H1 (cell line): ENCODE data around the gene ABCC6.

Experiments used
- EZH2 ChIP-seq: fragments of 200-600 bp; sonication (generic); IDR thresholded peaks from 2 replicates; pipeline ENCODE4 v1.7.1; 2012; ENCODE audit warnings: low read depth, mild to moderate bottlenecking, moderate library complexity, low read length, inconsistent platforms; ENCODE audit not compliant: severe bottlenecking
- POLR2A ChIP-seq, 2 experiments: IDR thresholded peaks; 1 replicate in 1 of 2; 2 replicates in 1 of 2; pipeline ENCODE4 v1.6.1; 2011; ENCODE audit warnings: low read depth in 2 of 2, low read length in 2 of 2, mild to moderate bottlenecking in 2 of 2; ENCODE audit errors: control extremely low read depth in 1 of 2
- RNF2 ChIP-seq: fragments of 200-900, 300-1000 bp; sonication (generic); IDR thresholded peaks from 2 replicates; pipeline ENCODE4 v1.7.1; 2016; ENCODE audit warnings: borderline replicate concordance, low read depth, mild to moderate bottlenecking, antibody characterized with exemption, low read length; ENCODE audit not compliant: poor library complexity, severe bottlenecking; ENCODE audit errors: missing control alignments
- SP2 ChIP-seq: IDR thresholded peaks from 2 replicates; pipeline ENCODE4 v1.6.1; 2012; ENCODE audit warnings: mild to moderate bottlenecking, low read length, inconsistent platforms
- TF ChIP-seq, protein P1 (sequence below), 3 experiments: IDR thresholded peaks; 1 replicate in 2 of 3; 2 replicates in 1 of 3; pipeline versions ENCODE4 v1.5.1 to v1.6.1; 2011; ENCODE audit warnings: low read length in 3 of 3, mild to moderate bottlenecking in 3 of 3, inconsistent platforms in 2 of 3, low read depth in 1 of 3, moderate library complexity in 1 of 3; ENCODE audit not compliant: insufficient read depth in 1 of 3; ENCODE audit errors: control extremely low read depth in 1 of 3

DNA sequence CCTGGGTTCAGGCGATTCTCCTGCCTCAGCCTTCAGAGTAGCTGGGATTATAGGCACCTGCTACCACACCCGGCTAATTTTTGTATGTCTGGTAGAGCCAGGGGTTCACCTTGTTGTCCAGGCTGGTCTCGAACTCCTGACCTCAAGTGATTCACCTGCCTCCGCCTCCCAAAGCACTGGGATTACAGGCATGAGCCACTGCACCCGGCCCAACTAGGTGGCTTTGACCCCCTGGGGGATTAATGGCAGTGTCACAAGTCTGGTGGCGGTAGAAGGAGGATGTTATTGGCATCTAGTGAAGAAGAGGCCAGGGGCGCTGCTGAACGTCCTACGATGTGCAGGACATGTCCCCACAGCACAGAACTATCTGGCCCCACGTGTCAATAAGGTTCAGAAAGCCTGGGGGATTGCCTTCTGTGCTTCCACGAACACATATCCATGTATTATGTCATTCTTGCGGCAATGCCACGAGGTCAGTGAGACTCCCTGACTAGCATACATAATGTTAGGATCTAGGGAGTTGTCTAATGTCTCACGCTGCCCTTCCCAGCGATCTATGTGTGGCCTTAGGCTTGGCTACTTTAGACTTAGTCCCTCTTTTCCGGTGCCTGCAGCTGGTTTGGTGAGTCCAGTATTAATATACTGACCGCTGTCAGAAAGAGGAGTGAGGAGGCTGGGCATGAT is 75.8 kb downstream of the ABCC6 start:
- TF ChIP-seq, protein P1, sequence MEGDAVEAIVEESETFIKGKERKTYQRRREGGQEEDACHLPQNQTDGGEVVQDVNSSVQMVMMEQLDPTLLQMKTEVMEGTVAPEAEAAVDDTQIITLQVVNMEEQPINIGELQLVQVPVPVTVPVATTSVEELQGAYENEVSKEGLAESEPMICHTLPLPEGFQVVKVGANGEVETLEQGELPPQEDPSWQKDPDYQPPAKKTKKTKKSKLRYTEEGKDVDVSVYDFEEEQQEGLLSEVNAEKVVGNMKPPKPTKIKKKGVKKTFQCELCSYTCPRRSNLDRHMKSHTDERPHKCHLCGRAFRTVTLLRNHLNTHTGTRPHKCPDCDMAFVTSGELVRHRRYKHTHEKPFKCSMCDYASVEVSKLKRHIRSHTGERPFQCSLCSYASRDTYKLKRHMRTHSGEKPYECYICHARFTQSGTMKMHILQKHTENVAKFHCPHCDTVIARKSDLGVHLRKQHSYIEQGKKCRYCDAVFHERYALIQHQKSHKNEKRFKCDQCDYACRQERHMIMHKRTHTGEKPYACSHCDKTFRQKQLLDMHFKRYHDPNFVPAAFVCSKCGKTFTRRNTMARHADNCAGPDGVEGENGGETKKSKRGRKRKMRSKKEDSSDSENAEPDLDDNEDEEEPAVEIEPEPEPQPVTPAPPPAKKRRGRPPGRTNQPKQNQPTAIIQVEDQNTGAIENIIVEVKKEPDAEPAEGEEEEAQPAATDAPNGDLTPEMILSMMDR (IDR thresholded peaks at IDR 0.05; ENCODE audit: control extremely low read depth in 1 of 3, insufficient read depth in 1 of 3, low read depth in 1 of 3, low read length in 3 of 3): no peak
- no peak for TF ChIP-seq POLR2A (IDR thresholded peaks at IDR 0.05; ENCODE audit: control extremely low read depth in 1 of 2, low read depth in 2 of 2, low read length in 2 of 2)
- no peak for TF ChIP-seq SP2
- TF ChIP-seq RNF2: no peak
- TF ChIP-seq EZH2: no peak
